Measurements from ENCODE around the gene STH.
"Not testable (repeated sequence)": the region's sequence is repeated elsewhere in the genome, so short reads cannot be mapped to it uniquely, and the experiment has no call there.

GRCh38 chr17:46006082-46006481 lies 7.0 kb downstream of the STH start:
- TF ChIP-seq CTCF, EZH2phosphoT487 (IDR thresholded peaks at IDR 0.05; ENCODE audit: low read length): not testable (repeated sequence)
